ENCODE measurements around the gene PEAR1. TPM values are rescaled to one million over a fixed set of nuclear protein-coding genes. Genes with fewer than 3 reads are reported as not detected.

The PEAR1 gene
- total and polyA plus RNA-seq, 2 of the 8 experiments (the other 6 are each of a cell fraction or from before 2014, with no cell fraction given), result 0.63 to 0.71 TPM

- Histone ChIP-seq H3K4ac (replicated peaks; ENCODE audit: insufficient read length, low read depth, low read length) (no peak overlapping the region), H3K9me3 (ENCODE audit: insufficient read depth in 2 of 2, low read depth in 1 of 2, low read length in 1 of 2) (no peaks in the 10 kb centered on the region), H2BK20ac (ENCODE audit: low read length) (no peak overlapping the region), H3K79me2 (ENCODE audit: control insufficient read depth in 1 of 2, insufficient read depth in 2 of 2, low read length in 2 of 2) (no peaks in the 10 kb centered on the region), H3K14ac (ENCODE audit: insufficient read length) (no peak overlapping the region), H3K79me1 (ENCODE audit: low read depth, low read length) (no peaks in the 10 kb centered on the region; the same call in 1 of the 2 replicates), H2BK120ac (replicated peaks; ENCODE audit: low read depth, low read length) (no peak overlapping the region), H3K27me3 (replicated peaks in 1 of 4; ENCODE audit: control insufficient read depth in 3 of 4, extremely low read depth in 1 of 4, insufficient read depth in 3 of 4, low read length in 3 of 4) (no peaks in the 10 kb centered on the region), H3K23me2 (ENCODE audit: low read depth, low read length) (no peaks in the 10 kb centered on the region), H3K4me1 (replicated peaks in 1 of 4; ENCODE audit: control insufficient read depth in 3 of 4, insufficient read depth in 4 of 4, low read length in 3 of 4) (no peaks in the 10 kb centered on the region), H3K9ac (replicated peaks in 1 of 4; ENCODE audit: extremely low read depth in 1 of 4, low read depth in 3 of 4, low read length in 3 of 4) (no peak overlapping the region), H3K4me2 (ENCODE audit: insufficient read depth in 1 of 2, low read depth in 2 of 2, low read length in 2 of 2) (no peak overlapping the region), H3K18ac (ENCODE audit: extremely low read depth, low read length) (no peak overlapping the region), H2BK5ac (ENCODE audit: low read depth, low read length) (no peak overlapping the region), H2AK5ac (ENCODE audit: low read depth, low read length) (no peak overlapping the region), H4K91ac (replicated peaks; ENCODE audit: insufficient read length, low read length) (no peak overlapping the region), H4K5ac (ENCODE audit: insufficient read length, low read depth, low read length) (no peak overlapping the region), H3K23ac (ENCODE audit: insufficient read length) (no peak overlapping the region), H4K20me1 (replicated peaks in 1 of 2; ENCODE audit: control insufficient read depth in 1 of 2, insufficient read depth in 2 of 2, low read length in 2 of 2) (peaks cover 6 to 8% of the 10 kb centered on the region in 2 experiments), H2BK12ac (ENCODE audit: low read depth, low read length) (no peak overlapping the region), H3K27ac (ENCODE audit: low read depth, low read length) (no peak overlapping the region), H3K56ac (replicated peaks; ENCODE audit: insufficient read length, low read depth, low read length) (no peak overlapping the region), H3K4me3 (ENCODE audit: extremely low read depth in 1 of 4, insufficient read depth in 2 of 4, low read depth in 3 of 4, low read length in 4 of 4) (no peak overlapping the region), H2BK15ac (ENCODE audit: low read length) (no peak overlapping the region), H3K36me3 (ENCODE audit: control insufficient read depth in 2 of 4, insufficient read depth in 4 of 4, low read length in 3 of 4) (peaks cover 22 to 67% (median 36%) of the 10 kb centered on the region in 4 experiments), H4K8ac (ENCODE audit: extremely low read depth, insufficient read depth, low read length) (no peak overlapping the region), H2AFZ (ENCODE audit: low read length) (no peak overlapping the region)
- POLR2A ChIA-PET (ENCODE audit: partially characterized antibody), result interaction anchor here (1.3 to 1.7 kb wide), 2 partner anchors 8 to 25 kb away, joined by 3 read pairs; no protein-coding TSS in a partner anchor
- CTCF ChIA-PET (ENCODE audit: partially characterized antibody), result interaction anchor here (0.5 to 5.0 kb wide), 26 partner anchors 8 to 267 kb away, joined by 3 to 31 read pairs (median 4); no protein-coding TSS in a partner anchor
- DNase-seq (ENCODE audit: low read depth in 1 of 2, low spot score in 2 of 2) (no peak), FAIRE-seq (no peak)
- WGBS, 2 experiments (ENCODE audit: extremely low coverage in 1 of 2, insufficient coverage in 1 of 2, insufficient read length in 1 of 2, insufficient replicate concordance in 2 of 2, low coverage in 1 of 2, low lambda C conversion rate in 2 of 2, missing lambda C conversion rate in 1 of 2), result 94% methylated on average over 5 of the region's 5 CpGs; no CpG with 5 or more reads in 1 of the 2 experiments
- TF ChIP-seq RBBP5 (IDR thresholded peaks at IDR 0.05; ENCODE audit: borderline replicate concordance, low read depth, low read length) (no peak), HDAC2 (IDR thresholded peaks at IDR 0.05; ENCODE audit: borderline replicate concordance in 1 of 2, low read depth in 2 of 2, low read length in 2 of 2) (no peak), TEAD4 (IDR thresholded peaks at IDR 0.05; ENCODE audit: low read depth, low read length) (no peak), YY1 (IDR thresholded peaks at IDR 0.05; ENCODE audit: low read depth, low read length) (no peak), SUZ12 (IDR thresholded peaks at IDR 0.05; ENCODE audit: low read length) (no peak), RNF2 (IDR thresholded peaks at IDR 0.05; ENCODE audit: borderline replicate concordance, low read depth, low read length, missing control alignments, poor library complexity, severe bottlenecking) (no peak), PHF8 (conservative IDR thresholded peaks at IDR 0.05; ENCODE audit: low read depth, low read length) (no peak), FOSL1 (IDR thresholded peaks at IDR 0.05; ENCODE audit: insufficient read depth, low read depth, low read length) (no peak), CBX8 (IDR thresholded peaks at IDR 0.05; ENCODE audit: borderline replicate concordance, low read depth, low read length) (no peak), EP300 (IDR thresholded peaks at IDR 0.05; ENCODE audit: borderline replicate concordance in 1 of 2, low read depth in 2 of 2, low read length in 2 of 2) (no peak)
- TF ChIP-seq, protein P1, sequence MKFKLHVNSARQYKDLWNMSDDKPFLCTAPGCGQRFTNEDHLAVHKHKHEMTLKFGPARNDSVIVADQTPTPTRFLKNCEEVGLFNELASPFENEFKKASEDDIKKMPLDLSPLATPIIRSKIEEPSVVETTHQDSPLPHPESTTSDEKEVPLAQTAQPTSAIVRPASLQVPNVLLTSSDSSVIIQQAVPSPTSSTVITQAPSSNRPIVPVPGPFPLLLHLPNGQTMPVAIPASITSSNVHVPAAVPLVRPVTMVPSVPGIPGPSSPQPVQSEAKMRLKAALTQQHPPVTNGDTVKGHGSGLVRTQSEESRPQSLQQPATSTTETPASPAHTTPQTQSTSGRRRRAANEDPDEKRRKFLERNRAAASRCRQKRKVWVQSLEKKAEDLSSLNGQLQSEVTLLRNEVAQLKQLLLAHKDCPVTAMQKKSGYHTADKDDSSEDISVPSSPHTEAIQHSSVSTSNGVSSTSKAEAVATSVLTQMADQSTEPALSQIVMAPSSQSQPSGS (IDR thresholded peaks at IDR 0.05; ENCODE audit: low read length), result no peak
Observed at GRCh38 chr1:156949127-156949526, 55.6 kb downstream of the PEAR1 start.
